Stimulated activated CD8-positive, alpha-beta memory T cell treated with anti-CD3 and anti-CD28 coated beads, Interleukin-4, amount 100 ng/mL, for 24 hours (primary cell): ENCODE data around the gene PLCG1.

Source experiments
- DNase-seq: peaks from one replicate; pipeline ENCODE4 v3.0.0-alpha.2; 2020; ENCODE audit warnings: low read depth

PLCG1 gene

GRCh38 chr20:41167118-41167470 lies 29.8 kb downstream of the PLCG1 start:
- DNase-seq: no peak

- DNase-seq: no peak
These were observed 30.3 kb downstream of the PLCG1 start for GRCh38 chr20:41167481-41168253.

- no peak for DNase-seq
These were observed 31.2 kb downstream of the PLCG1 start for GRCh38 chr20:41168281-41169161.

GRCh38 chr20:41169162-41169690 lies 31.9 kb downstream of the PLCG1 start:
- DNase-seq: no peak

GRCh38 chr20:41169791-41170351 lies 32.5 kb downstream of the PLCG1 start:
- DNase-seq: no peak

- DNase-seq: no peak
These were observed 33.2 kb downstream of the PLCG1 start for GRCh38 chr20:41170386-41171105.

- no peak for DNase-seq
These were observed 34.5 kb downstream of the PLCG1 start for GRCh38 chr20:41171736-41172295.

- DNase-seq: no peak
These were observed 35.2 kb downstream of the PLCG1 start for GRCh38 chr20:41172296-41173140.

- peak; percentile 57 for DNase-seq
These were observed 35.9 kb downstream of the PLCG1 start for GRCh38 chr20:41173161-41173721.

GRCh38 chr20:41173791-41174341 lies 36.5 kb downstream of the PLCG1 start:
- DNase-seq: no peak

- DNase-seq: no peak
These were observed 37.0 kb downstream of the PLCG1 start for GRCh38 chr20:41174373-41174772.

- no peak for DNase-seq
These were observed 37.4 kb downstream of the PLCG1 start for GRCh38 chr20:41174782-41175181.

GRCh38 chr20:41175201-41175651 lies 37.9 kb downstream of the PLCG1 start:
- no peak for DNase-seq

- no peak for DNase-seq
These were observed 38.5 kb downstream of the PLCG1 start for GRCh38 chr20:41175727-41176330.

- no peak for DNase-seq
These were observed 39.6 kb downstream of the PLCG1 start for GRCh38 chr20:41176711-41177552.

- no peak for DNase-seq
These were observed 40.3 kb downstream of the PLCG1 start for GRCh38 chr20:41177636-41178035.

GRCh38 chr20:41178495-41178894 lies 41.2 kb downstream of the PLCG1 start:
- no peak for DNase-seq

GRCh38 chr20:41178904-41179432 lies 41.6 kb downstream of the PLCG1 start:
- DNase-seq: no peak
